HG03175 (cell line): ENCODE measurements around the gene SLC9A1.
A peak's percentile ranks its signal among the peaks of the same experiment; 100 is the strongest.

Experiments
- ATAC-seq: cut with Tn5 transposase; IDR thresholded peaks from one replicate; pipeline ENCODE4 v1.9.1; 2021; ENCODE audit warnings: mild to moderate bottlenecking, moderate library complexity; ENCODE audit not compliant: unreplicated experiment

The SLC9A1 gene

DNA sequence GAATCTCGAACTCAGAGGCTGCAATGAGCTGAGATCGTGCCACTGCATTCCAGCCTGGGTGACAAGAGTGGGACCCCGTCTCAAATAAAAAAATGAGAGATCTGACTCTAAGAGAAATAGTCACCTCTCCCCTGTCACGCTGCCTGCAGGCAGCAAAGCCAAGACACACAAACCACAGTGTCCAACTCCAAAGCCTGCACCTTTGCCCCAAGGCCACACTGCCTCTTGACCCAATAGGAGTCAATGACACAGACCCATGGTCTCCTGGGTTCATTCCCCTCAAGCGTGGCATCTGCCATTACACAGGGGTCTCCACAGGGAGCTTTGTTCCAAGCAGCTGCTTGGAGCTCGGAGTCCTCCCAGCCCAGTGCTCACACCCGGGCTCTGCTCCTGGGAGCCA is 46.3 kb downstream of the SLC9A1 start:
- ATAC-seq: no peak

DNA sequence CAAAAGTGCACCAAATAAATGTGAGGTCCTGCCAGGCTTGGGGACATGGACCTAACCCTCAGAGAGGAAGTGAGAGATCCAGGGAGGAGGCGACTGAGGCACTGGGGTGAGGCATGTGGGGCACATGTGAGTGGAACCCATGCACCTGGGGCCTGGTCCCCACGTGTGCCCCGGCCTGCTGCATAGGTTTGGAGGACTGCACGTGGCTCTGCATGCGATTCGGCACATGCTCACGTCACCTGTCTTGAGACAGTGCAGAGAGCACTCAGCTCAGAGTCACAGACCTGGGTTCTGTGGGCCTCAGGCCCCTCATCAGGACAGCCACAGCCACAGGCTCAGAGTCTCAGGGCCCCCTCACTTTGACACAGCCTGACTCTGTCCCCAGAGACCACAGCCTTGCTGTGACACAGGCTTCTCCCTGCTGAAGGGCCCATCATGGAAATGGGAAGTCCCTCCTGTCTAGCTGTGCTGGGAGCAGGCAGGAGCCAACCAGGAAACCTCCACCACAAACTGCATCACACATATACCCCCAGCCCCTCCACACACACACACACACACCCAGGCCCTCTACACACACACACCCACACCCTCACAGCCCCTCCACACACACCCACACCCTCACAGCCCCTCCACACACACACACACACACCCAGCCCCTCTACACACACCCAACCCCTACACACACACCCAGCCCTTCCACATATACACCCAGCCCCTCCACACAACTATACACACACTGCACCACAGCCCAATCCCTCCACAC is 48.2 kb downstream of the SLC9A1 start:
- ATAC-seq: no peak

DNA sequence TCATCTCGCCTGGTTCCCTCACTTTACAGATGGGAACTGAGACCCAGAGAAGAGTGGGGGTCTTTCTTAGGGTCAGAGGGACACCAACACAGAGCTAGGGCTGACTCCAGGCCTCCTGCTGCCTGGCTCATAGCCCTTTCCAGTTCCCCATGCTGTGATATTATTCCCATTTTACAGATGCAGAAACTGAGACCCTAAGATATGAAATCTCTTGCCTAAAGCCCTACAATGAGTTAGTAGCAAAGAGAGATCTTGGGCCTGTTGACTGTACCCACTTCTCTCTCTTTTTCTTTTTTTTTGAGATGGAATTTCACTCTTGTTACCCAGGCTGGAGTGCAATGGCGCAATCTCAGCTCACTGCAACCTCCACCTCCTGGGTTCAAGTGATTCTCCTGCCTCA is 49.9 kb downstream of the SLC9A1 start:
- no peak for ATAC-seq

DNA sequence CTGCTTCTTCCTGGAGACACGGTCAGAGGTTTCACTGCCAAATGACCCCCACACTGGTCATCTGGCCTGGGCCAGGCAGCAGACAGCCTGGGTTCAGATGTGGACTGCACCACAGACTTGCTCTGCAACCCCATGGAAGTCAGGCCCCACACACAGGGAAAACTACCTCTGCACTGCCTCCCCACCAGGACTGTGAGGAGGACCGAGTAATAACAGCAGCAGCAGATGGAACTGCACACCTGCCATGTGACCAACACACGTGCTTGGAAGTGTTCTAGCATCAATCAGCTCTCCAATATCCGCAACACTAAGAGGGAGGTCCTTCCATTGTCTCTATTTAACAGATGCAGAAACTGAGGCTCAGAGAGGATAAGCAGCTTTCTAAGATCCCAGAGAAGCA is 51.4 kb downstream of the SLC9A1 start:
- ATAC-seq: no peak

DNA sequence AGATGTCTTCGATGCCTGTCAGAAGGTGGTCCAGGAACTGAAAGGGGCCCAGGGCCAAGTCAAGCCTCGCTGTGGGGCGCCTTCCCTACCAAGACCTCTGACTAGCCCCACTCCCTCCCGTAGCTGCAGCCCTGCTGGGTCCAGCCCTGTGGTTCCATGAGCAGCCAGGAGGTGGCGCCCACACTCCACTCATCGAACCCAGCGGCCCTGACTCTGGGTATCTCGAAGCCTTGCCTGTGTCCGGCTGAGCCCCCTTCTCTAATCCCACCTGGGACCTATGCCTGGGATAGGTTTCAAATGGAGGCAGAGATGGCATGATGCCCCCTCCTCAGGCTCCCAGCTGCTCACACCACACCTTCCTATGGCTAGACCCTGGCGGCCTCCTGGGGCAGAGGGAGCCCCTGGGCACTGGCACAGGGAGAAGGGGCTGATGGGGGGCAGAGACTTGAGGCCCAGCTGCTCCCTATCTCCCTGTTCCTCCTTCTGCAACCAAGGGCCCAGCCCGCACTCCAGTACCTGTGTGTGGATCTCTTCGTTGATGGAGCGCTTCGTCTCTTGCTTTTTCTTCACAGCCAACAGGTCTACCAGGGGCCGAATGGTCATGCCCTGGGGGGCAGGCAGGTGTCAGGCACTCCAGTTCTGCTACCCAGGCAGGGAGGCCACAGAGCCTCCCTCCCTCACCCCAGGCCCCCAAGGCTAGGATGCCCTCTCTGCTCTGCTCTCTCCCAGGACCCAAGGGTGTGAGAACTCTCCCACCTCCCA is 52.0 kb downstream of the SLC9A1 start:
- no peak for ATAC-seq

DNA sequence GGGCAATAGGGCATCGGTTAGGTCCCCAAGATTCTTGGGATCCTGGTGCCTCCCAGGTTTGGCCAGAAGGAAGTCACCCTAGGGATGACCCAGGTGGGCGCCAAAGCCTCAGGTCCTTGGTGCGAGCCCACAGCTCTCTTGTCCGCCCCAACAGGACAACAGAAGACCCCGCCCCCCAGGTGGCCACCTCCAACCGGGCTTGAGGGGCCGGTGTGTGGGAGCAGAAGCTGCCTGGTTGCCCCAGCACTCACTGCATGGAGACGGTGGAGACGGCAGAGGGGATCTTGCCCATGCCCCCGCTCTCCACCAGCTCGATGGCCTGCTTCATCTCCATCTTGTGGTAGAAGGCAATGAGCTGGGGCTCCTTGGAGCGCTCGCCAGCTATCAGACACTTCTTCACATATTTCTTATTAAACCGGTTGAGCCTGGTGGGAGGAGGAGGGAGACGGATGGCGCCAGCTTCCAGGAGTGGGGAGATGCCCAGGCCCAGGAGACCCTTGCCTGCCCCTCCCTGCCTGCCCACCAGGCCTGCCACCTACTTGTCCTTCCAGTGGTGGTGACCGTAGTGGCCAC is 52.7 kb downstream of the SLC9A1 start:
- no peak for ATAC-seq

DNA sequence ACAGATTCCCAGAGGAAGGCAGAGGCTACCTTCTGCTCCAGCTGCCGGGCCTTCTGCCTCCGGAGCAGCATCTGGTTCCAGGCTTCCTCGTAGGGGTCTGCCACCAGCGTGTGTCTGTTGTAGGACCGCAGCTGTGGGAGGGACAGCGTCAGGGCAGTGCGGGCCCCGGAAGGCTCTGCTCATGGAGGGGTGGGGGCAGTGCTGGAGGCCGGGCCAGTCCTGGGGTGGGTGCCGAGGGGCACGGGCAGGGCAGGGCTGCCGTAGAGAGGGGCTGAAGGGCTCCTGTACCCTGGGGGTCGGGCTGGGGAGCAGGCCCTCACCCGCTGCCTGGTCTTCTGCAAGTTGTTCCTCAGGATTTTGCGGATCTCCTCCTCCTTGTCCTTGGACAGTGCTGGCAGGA is 53.2 kb downstream of the SLC9A1 start:
- no peak for ATAC-seq

DNA sequence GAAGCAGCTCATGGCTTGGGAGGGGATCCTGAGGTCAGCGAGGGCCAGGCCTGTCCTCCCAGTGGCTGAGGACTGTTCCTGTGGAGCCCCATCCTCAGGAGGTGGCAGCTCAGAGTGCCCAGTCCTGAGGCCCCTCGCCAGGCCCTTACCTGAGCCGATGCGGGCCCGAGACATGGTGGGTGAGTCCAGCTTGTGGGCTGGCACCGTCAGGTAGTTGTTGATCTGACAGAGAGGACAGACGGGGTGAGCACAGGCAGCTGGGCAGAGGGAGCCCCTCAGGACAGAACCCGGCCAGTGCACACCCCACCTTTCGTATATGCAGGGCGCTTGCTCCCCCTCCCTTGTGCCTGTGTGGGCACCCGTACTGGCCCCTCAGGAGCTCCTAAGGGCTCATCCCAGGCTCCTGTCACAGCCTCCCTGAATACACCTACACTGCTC is 53.9 kb downstream of the SLC9A1 start:
- no peak for ATAC-seq

DNA sequence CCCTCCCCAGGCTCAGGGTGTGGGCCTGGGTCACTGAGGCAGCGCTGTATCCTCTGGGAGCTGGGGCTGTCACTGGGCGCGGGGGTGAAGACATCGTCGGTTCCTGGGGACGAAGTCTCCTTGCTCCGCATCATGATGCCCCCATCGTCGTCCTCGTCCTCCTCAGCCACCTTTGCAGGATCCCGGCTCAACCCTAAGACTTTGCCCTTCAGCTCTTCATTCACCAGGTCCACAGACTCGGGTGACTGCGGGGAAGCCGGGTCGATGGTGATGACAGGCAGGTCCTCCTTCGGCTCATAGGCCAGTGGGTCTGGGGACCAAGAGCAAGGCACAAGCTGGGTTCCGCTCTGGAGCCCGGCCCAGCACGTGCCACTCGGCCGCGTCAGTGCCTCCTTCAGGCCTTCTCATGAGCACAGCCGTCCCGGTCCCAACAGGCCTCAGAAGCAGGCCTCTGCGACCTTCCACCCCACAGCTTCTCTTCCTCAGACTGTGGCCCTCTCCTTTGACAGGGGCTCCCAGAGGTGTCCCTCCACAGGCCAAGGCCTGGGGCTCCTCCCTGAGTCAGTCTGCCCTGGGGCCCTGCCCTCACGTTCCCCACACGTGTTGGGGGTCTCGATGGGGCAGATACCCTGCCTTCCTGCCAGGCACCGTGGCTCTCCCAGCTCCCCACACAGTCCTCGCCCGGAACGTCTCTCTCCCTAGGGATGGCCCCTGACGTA is 54.4 kb downstream of the SLC9A1 start:
- no peak for ATAC-seq

DNA sequence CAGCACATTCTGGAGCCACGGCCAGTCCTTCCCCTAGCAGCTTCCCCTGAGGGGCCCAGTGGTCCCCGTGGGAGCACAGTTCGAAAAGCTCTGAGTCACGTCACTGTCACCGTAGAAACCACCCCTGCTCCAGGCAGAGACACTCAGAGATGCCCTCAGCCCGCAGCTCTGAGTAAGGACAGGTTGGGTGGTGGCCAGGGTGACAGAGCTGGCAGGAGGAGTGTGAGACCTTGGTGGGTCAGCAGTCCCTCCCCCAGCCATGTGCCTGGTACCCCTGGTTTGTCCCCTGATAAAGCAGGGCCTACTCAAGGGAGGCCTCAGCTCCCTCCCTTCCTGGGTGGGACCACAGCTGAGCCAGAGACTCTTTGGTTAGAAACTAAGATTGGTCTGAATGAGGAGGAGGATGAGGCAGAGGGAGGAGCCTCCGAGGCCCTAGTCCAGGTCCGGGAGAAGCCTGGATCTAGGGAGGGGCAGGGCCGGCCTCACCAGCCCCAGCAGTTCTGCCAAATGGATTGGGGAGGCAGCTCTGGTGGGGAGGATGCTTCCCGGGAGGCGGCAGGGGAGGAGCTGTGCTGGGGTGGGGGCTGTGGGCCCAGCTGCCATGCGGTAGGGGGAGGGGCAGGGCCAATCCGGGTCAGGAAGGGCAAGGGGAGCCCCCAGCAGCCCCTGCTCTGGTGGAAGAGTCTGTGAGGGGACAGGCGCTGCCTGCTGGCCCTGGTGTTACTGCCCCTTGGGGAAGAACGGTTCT is 55.2 kb downstream of the SLC9A1 start:
- ATAC-seq: no peak

DNA sequence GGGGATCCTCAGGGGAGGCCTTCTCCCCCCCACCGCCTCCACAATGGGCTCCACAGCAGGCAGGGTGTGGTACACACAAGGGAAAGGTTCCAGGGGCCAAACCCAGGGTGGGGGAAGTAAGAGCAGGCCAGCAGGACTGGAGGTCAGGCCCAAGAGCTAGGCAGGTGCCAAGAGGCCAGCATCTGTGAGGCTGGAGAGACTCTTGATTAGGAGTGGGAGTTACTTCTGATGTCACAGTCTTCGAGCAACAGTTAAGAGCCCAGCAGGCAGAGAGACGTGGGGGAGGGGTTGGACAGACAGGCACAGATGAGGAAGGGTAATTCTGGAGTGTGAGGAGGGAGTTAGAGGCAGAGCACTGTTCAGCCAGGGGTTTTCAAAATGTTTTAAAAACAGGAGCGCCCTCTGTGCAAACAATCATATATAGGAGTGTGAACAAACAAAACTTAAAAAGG is 55.8 kb downstream of the SLC9A1 start:
- no peak for ATAC-seq

DNA sequence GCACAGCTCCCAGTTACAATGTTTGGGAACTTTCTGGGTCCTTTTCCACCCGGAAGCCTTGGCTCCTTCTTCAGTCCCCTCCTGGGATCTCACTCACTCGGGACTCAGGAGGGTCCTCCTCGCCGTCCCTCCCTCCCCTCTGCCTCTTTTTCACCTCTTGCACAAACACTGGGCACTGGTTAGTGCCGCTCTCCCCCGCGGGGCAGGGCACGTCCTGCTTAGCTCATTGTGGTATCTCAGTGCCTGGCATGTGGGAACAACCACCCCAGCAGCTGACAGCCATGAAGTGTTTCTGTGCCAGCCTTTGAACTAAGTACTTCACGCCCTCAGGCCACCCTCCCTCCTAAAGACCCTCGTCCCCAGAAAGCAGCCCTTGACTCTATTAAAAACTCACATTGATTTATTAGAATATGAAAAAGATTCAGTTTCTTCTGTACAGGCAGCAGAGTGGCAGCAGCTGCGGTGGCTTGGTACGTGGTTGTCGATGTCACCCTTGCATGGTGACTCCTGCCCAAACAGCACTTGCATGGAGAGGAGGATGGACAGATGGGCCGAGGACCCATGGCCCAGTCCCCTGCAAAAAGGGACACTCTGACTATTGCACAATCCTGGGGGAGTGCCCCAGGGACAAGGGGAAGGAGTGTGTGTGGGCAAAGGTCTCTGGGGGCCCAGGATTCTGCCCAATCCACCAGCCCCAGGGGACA is 56.3 kb downstream of the SLC9A1 start:
- no peak for ATAC-seq

DNA sequence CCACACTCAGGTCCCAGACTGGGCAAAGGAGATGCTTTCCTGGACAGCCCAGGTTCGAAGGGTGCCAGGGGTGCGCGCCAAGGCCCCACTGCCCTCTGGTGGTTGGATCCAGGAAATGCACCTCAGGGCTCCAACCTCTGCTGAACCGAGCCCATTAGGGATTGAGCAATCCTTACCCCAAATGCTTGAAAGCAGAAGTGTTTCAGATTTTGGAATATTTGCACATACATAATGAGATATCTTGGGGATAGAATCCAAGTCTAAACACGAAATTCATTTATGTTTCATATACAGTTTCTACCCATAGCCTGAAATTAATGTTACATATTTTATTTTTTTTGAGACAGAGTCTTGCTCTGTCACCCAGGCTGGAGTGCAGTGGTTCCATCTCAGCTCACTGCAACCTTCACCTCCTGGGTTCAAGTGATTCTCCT is 57.4 kb downstream of the SLC9A1 start:
- peak; percentile 53 for ATAC-seq

DNA sequence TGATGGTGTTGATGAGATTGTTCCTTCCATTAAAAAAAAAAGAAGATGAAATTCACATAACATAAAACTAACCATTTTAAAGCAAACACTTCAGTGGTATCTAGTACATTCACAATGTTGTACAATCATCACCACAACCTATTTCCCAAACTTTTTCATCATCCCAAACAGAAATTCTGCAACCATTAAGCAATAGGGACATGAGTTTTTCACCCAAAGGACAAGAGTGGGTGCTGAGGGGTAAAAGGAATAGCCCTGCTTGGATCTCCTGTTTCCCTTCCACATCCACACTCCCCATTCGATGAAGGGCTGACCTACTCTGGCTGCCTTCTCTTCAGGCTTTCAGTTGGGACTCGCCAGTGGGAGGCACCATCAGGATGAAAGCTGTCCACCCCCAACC is 59.3 kb downstream of the SLC9A1 start:
- no peak for ATAC-seq

DNA sequence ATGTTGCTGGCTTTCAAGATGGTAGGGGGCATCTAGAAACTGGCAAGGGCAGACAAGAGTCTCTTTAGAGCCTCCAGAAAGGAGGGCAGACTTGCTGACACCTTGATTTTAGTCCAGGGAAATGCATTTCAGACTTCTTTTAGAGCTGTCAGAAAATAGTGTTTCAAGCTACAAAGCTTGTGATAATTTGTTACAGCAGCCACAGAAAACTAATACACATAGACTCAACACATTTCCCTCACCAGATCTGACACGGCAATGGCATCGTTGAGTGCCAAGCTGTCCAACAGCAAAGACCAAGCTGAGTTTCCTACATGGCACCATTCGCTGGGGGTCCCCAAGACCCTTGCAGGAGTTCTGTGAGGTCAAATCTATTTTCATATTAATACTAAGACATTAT is 62.0 kb downstream of the SLC9A1 start:
- no peak for ATAC-seq

DNA sequence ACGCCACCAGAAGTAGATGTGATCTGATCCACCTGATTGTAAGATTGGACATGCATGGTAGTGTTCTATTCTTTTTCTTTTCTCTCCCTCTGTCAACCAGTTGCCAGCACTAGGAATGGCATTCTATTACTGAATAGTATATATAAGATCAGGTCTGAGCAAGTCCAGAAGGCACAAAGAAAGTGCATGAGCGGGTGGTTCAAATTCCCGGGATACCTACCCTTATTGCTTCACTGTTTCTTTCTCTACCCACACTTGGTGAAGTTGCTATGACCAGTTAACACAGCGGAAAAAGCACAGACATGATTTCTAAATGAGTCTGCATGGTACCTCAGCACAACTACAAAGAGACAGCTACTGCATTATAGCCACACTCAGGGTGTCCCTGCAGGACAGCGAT is 64.0 kb downstream of the SLC9A1 start:
- no peak for ATAC-seq

DNA sequence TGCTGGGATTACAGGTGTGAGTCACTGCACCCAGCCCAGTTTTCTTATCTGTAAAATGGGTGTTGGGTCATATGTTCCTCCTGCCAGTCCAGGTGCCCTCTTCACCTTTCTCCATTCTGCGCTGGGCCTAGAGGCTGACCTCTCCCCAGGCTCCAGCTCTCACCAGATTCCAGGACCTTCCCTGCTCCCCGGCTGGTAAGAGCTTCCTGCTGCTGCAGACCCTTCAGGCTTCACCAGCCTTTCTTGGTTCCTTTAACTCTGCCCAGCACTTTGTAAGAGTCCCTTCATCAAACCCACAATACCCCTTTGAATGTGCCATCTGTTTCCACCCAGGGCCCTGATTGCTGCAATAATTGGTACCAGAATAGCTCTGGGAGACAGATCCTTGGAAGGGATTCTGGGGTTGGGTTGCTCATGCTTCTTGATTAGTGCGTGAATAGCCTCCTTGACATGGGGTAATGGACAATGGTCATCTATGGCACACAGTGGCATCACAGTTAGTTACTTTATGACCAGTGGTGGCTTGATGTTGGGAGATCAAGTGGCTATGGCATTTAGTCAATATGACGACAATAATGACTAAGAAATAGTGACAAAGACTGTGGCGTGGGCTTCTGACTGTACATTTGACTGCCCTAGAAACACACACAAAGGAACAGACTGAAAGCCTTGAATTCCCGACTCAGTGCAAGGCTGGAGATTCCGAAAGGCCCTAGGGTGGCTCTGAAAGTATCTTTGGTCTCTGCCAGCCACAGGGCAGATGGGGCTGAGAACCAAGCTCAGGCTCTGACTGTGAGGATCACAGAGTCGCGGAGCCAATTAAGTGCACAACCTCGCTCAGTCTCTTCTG is 67.3 kb downstream of the SLC9A1 start:
- ATAC-seq: no peak

DNA sequence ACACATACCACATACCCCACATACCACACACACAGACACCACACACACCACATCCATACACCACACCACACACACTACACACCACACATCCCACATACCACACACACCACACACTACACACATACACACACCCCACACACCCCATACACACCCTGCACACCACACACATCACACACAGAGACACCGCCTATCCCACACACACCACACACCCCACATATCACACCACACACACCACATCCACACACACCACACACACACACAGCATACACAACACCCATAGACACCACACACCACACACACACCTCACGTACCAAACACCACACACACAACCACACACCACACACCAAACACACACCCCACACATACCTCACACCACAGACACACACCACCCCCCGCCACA is 68.3 kb downstream of the SLC9A1 start:
- no peak for ATAC-seq

DNA sequence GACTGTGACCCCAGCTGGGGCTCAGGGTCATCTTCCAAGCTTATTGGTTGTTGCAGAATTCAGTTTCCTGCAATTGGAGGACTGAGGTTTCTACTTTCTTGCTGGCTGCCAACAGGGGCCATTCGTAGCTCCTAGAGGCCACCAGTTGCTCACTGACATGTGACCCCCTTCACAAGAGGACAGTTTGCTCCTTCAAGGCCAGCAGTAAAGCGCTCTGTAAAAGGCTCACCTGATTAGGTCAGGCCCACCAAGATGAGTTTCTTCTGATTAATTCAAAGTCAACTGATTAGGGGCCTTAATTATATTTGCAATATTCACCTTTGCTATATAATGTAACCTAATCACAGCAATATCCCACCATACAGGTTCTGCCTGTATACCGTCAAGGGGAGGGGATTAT is 68.9 kb downstream of the SLC9A1 start:
- ATAC-seq: no peak
